WTC11 (cell line): Measurements from ENCODE around the gene KLHDC8A.

ENCODE experiments used
- ATF1 ChIP-seq: sonication (generic); formaldehyde crosslinking; IDR thresholded peaks from 2 replicates; pipeline ENCODE4 v1.8.1; 2023; ENCODE audit warnings: mild to moderate bottlenecking, moderate library complexity, missing genetic modification reagents
- CTCF ChIP-seq: fragments of 200-600 bp; IDR thresholded peaks from 2 replicates; pipeline ENCODE4 v1.8.0; 2022; ENCODE audit warnings: antibody characterized with exemption
- ELF4 ChIP-seq: sonication (generic); formaldehyde crosslinking; IDR thresholded peaks from 2 replicates; pipeline ENCODE4 v1.8.1; 2022; ENCODE audit warnings: low read depth, mild to moderate bottlenecking, moderate library complexity, missing genetic modification reagents
- HMGXB4 ChIP-seq: sonication (generic); formaldehyde crosslinking; IDR thresholded peaks from 2 replicates; pipeline ENCODE4 v1.8.1; 2023; ENCODE audit warnings: mild to moderate bottlenecking, moderate library complexity, missing genetic modification reagents
- IRF2 ChIP-seq: sonication (generic); formaldehyde crosslinking; IDR thresholded peaks from 2 replicates; pipeline ENCODE4 v1.8.0; 2022; ENCODE audit warnings: low read depth, missing genetic modification reagents, borderline replicate concordance
- JUN ChIP-seq: sonication (generic); formaldehyde crosslinking; IDR thresholded peaks from 2 replicates; pipeline ENCODE4 v1.8.0; 2023; ENCODE audit warnings: mild to moderate bottlenecking, missing genetic modification reagents
- KAT7 ChIP-seq: sonication (generic); formaldehyde crosslinking; IDR thresholded peaks from 2 replicates; pipeline ENCODE4 v1.8.1; 2023; ENCODE audit warnings: missing genetic modification reagents, mild to moderate bottlenecking, borderline replicate concordance
- NFE2L1 ChIP-seq: sonication (generic); formaldehyde crosslinking; IDR thresholded peaks from 2 replicates; pipeline ENCODE4 v1.8.1; 2023; ENCODE audit warnings: missing genetic modification reagents
- ZNF121 ChIP-seq: sonication (generic); formaldehyde crosslinking; IDR thresholded peaks from 2 replicates; pipeline ENCODE4 v1.8.0; 2023; ENCODE audit warnings: missing genetic modification reagents
- TF ChIP-seq, protein P1 (sequence below): sonication (generic); formaldehyde crosslinking; IDR thresholded peaks from 2 replicates; pipeline ENCODE4 v1.8.1; 2023; ENCODE audit warnings: mild to moderate bottlenecking, missing genetic modification reagents, moderate library complexity

DNA sequence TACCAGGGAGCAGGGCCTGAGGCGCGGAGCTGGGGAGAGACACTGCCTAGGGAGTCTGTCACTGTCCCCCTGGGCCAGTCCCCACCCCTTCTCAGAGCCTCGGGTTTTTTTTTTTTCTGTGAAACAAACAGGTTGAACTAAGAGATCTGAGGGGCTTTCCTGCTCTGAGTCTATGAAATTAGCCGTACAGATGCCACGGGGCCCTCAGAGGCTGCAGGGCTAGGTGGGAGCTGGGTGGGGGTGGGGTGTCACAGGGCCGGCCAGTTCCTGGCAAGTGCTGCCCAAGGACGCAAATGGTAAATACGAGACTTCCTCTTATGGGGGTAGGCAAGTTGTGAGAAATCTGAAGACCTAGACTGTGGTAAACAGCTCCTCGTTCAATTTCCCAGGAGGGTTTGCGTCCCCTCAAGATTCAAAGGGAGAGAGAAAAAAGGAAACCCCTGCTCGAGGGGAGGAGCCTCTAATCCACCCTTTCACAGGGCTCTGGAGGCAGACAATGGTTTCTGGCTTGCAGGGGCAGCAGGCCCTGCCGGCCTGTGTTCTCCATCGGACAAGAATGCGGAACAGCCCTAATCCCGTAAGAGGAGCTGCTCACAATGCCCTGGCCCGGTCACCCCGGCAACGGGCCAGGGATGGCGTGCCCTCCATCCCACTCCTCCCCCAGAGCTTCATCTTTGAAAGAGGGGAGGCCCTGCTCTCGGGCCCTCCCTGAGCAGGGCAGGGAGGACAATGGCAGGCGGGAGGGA lies 43.0 kb downstream of the KLHDC8A start:
- no peak for TF ChIP-seq HMGXB4
- TF ChIP-seq CTCF: no peak
- peak; percentile 93 for TF ChIP-seq ZNF121 (CRISPR knock-in tag)
- no peak for TF ChIP-seq JUN
- TF ChIP-seq ATF1: no peak
- TF ChIP-seq KAT7 (CRISPR knock-in tag): no peak
- TF ChIP-seq NFE2L1 (CRISPR knock-in tag): no peak
- no peak for TF ChIP-seq IRF2
- no peak for TF ChIP-seq ELF4 (CRISPR knock-in tag)
- TF ChIP-seq, protein P1, sequence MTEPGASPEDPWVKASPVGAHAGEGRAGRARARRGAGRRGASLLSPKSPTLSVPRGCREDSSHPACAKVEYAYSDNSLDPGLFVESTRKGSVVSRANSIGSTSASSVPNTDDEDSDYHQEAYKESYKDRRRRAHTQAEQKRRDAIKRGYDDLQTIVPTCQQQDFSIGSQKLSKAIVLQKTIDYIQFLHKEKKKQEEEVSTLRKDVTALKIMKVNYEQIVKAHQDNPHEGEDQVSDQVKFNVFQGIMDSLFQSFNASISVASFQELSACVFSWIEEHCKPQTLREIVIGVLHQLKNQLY: no peak
